GM18502 (cell line): ENCODE results near the gene HPS1.

Experiments
- ATAC-seq: cut with Tn5 transposase; IDR thresholded peaks from one replicate; pipeline ENCODE4 v1.9.1; 2021; ENCODE audit warnings: mild to moderate bottlenecking; ENCODE audit not compliant: unreplicated experiment, poor library complexity

The HPS1 gene

GRCh38 chr10:98373260-98374040 is 73.3 kb downstream of the HPS1 start:
- no peak for ATAC-seq

GRCh38 chr10:98370831-98371820 is 75.6 kb downstream of the HPS1 start:
- ATAC-seq = no peak

- ATAC-seq = no peak
These were observed 76.9 kb downstream of the HPS1 start for GRCh38 chr10:98369801-98370200.

GRCh38 chr10:98368644-98369043 is 78.1 kb downstream of the HPS1 start:
- ATAC-seq = no peak

- no peak for ATAC-seq
These were observed 78.9 kb downstream of the HPS1 start for GRCh38 chr10:98367604-98368451.
